K562 (cell line): ENCODE data around the gene IGF2R. TPM values are rescaled to one million over a fixed set of nuclear protein-coding genes. Genes with fewer than 3 reads are reported as not detected.
A peak's percentile ranks its signal among the peaks of the same experiment; 100 is the strongest.

ENCODE experiments used
- ATAC-seq: fragments of 200-7000 bp; cut with Tn5 transposase; 3 replicates; pipeline ENCODE4 v1.9.1; 2020; ENCODE audit warnings: moderate library complexity
- BruUV-seq: library from RNA; stranded (reverse); fragments of 400-500 nt; replicated peaks from 2 replicates; lab custom pipeline; 2021; lab: Mats Ljungman, UMichigan
- CTCF ChIA-PET: fragments of 300-600 bp; formaldehyde crosslinking; extraction: SDS; loops from one replicate; lab custom pipeline; 2021; ENCODE audit warnings: low intra/inter-chr PET ratio; lab: Yijun Ruan, JAX
- POLR2A ChIA-PET: fragments of 300-600, 350-650 bp; sonication (Branson Sonifier 250); formaldehyde crosslinking; extraction: SDS; loops from one replicate; lab custom pipeline; 2021; ENCODE audit warnings: antibody characterized with exemption, inconsistent platforms; lab: Yijun Ruan, JAX
- DNase-seq, 4 experiments: peaks; one replicate each; pipeline versions ENCODE4 v3.0.0 to v3.0.0-alpha.2; 2011 to 2018; ENCODE audit warnings: low spot score in 3 of 4, mixed read lengths in 3 of 4; ENCODE audit errors: extremely low read depth in 1 of 4
- FAIRE-seq: peaks from 2 replicates; lab custom pipeline; 2011; peaks lifted over from hg19 to GRCh38; lab: Jason Lieb, UNC
- H2AFZ ChIP-seq: 2 replicates; pipeline ENCODE4 v1.6.0; 2011; ENCODE audit warnings: low read depth, low read length, control low read depth, inconsistent platforms
- H3K27ac ChIP-seq: fragments of 200-600 bp; 3 replicates; pipeline ENCODE4 v1.8.0; 2011; ENCODE audit warnings: low read depth, mild to moderate bottlenecking, control low read depth, inconsistent platforms, low read length, moderate library complexity, mixed read lengths; ENCODE audit errors: extremely low read depth
- H3K27me3 ChIP-seq, 2 experiments: fragments of 300-600 bp in 1 of 2; 2 replicates in 1 of 2; 3 replicates in 1 of 2; pipeline versions ENCODE4 v1.6.0 to v1.8.0; 2011; ENCODE audit warnings: inconsistent platforms in 2 of 2, low read length in 2 of 2, mild to moderate bottlenecking in 1 of 2, mixed read lengths in 1 of 2, moderate library complexity in 1 of 2; ENCODE audit not compliant: control insufficient read depth in 2 of 2, insufficient read depth in 2 of 2
- H3K36me3 ChIP-seq: fragments of 300-600 bp; 3 replicates; pipeline ENCODE4 v1.8.0; 2011; ENCODE audit warnings: mild to moderate bottlenecking, low read length, inconsistent platforms; ENCODE audit not compliant: control insufficient read depth, insufficient read depth
- H3K4me1 ChIP-seq, 2 experiments: fragments of 200-600 bp in 1 of 2; replicated peaks in 1 of 2; 2 replicates in 1 of 2; 3 replicates in 1 of 2; pipeline versions ENCODE4 v1.5.1 to v1.8.0; 2011; ENCODE audit warnings: inconsistent platforms in 2 of 2, low read length in 2 of 2, mild to moderate bottlenecking in 1 of 2, mixed read lengths in 1 of 2, moderate library complexity in 1 of 2; ENCODE audit not compliant: control insufficient read depth in 2 of 2, insufficient read depth in 2 of 2
- H3K4me2 ChIP-seq: 2 replicates; pipeline ENCODE4 v1.6.1; 2011; ENCODE audit warnings: low read length, control low read depth, inconsistent platforms, mixed read lengths; ENCODE audit not compliant: insufficient read depth
- H3K4me3 ChIP-seq: fragments of 200-600 bp; sonication (generic), shearing (Covaris generic); 2 replicates; pipeline ENCODE4 v1.5.1; 2016; ENCODE audit warnings: control low read depth, inconsistent platforms
- H3K79me2 ChIP-seq: fragments of 200-600 bp; 3 replicates; pipeline ENCODE4 v1.8.0; 2011; ENCODE audit warnings: low read length, inconsistent platforms; ENCODE audit not compliant: control insufficient read depth, insufficient read depth
- H3K9ac ChIP-seq, 2 experiments: 2 replicates each; pipeline versions ENCODE4 v1.6.0 to v1.6.1; 2011; ENCODE audit warnings: low read depth in 2 of 2, low read length in 2 of 2, control low read depth in 1 of 2, inconsistent platforms in 1 of 2, mild to moderate bottlenecking in 1 of 2, mixed read lengths in 1 of 2; ENCODE audit not compliant: insufficient read depth in 1 of 2
- H3K9me1 ChIP-seq: one replicate; pipeline ENCODE4 v1.6.0; 2011; ENCODE audit warnings: inconsistent platforms, mild to moderate bottlenecking, low read length, moderate library complexity; ENCODE audit not compliant: control insufficient read depth, insufficient read depth
- H3K9me3 ChIP-seq: replicated peaks from 2 replicates; pipeline ENCODE4 v1.5.1; 2011; ENCODE audit warnings: low read depth, low read length, inconsistent platforms; ENCODE audit not compliant: control insufficient read depth, insufficient read depth
- H4K20me1 ChIP-seq: replicated peaks from 2 replicates; pipeline ENCODE4 v1.6.1; 2011; ENCODE audit warnings: low read length, inconsistent platforms, mixed read lengths; ENCODE audit not compliant: control insufficient read depth, insufficient read depth
- ARID4B ChIP-seq: sonication (generic); formaldehyde crosslinking; IDR thresholded peaks from 2 replicates; pipeline ENCODE4 v1.8.0; 2022; ENCODE audit warnings: mild to moderate bottlenecking, missing genetic modification reagents
- BRD9 ChIP-seq: fragments of 450-650 bp; IDR thresholded peaks from 2 replicates; pipeline ENCODE4 v1.6.1; 2018; ENCODE audit warnings: low read depth; ENCODE audit not compliant: partially characterized antibody
- CREB3L1 ChIP-seq: fragments of 450-650 bp; IDR thresholded peaks from 2 replicates; pipeline ENCODE4 v1.6.1; 2014; ENCODE audit warnings: low read depth, mild to moderate bottlenecking, moderate library complexity, borderline replicate concordance
- E2F8 ChIP-seq: fragments of 450-650 bp; IDR thresholded peaks from 2 replicates; pipeline ENCODE4 v1.7.1; 2018; ENCODE audit warnings: mild to moderate bottlenecking, low read depth; ENCODE audit not compliant: partially characterized antibody
- FOXP1 ChIP-seq: sonication (generic); formaldehyde crosslinking; IDR thresholded peaks from 2 replicates; pipeline ENCODE4 v1.8.0; 2022; ENCODE audit warnings: mild to moderate bottlenecking, missing genetic modification reagents
- HINFP ChIP-seq: fragments of 450-650 bp; conservative IDR thresholded peaks from 2 replicates; pipeline ENCODE4 v1.6.1; 2016; ENCODE audit warnings: missing genetic modification characterization, low read depth, mild to moderate bottlenecking, control low read depth, missing compliant biosample characterization
- HLTF ChIP-seq: fragments of 450-650 bp; IDR thresholded peaks from 2 replicates; pipeline ENCODE4 v1.6.1; 2016
- MEF2A ChIP-seq: IDR thresholded peaks from 2 replicates; pipeline ENCODE4 v1.6.1; 2011; ENCODE audit warnings: low read depth, mild to moderate bottlenecking, low read length, moderate library complexity; ENCODE audit not compliant: control insufficient read depth
- NFIX ChIP-seq: fragments of 250-450 bp; sonication (Bioruptor Pico); IDR thresholded peaks from 2 replicates; pipeline ENCODE4 v1.4.0; 2020; ENCODE audit warnings: low read depth, mild to moderate bottlenecking, moderate library complexity
- PTTG1 ChIP-seq: fragments of 450-650 bp; IDR thresholded peaks from 2 replicates; pipeline ENCODE4 v1.6.1; 2016; ENCODE audit warnings: low read depth, mild to moderate bottlenecking, missing genetic modification characterization, missing compliant biosample characterization
- RBM25 ChIP-seq: fragments of 200-400 bp; formaldehyde crosslinking; IDR thresholded peaks from 2 replicates; pipeline ENCODE4 v1.6.1; 2018; ENCODE audit warnings: low read length, low read depth, moderate library complexity; ENCODE audit not compliant: severe bottlenecking
- ZNF696 ChIP-seq: fragments of 250-450 bp; sonication (Bioruptor Pico); conservative IDR thresholded peaks from 2 replicates; pipeline ENCODE4 v1.4.0; 2020; ENCODE audit warnings: mild to moderate bottlenecking, moderate library complexity
- WGBS: fragments of 100-300 bp; shearing (Covaris generic); methylation state at CpG from one replicate; pipeline ENCODE4 v1.1.6; 2016; ENCODE audit warnings: low coverage, mixed read lengths; ENCODE audit not compliant: insufficient coverage; ENCODE audit errors: missing lambda C conversion rate; 5-methylcytosine and 5-hydroxymethylcytosine counted together
- in situ Hi-C: fragments of 300-500 bp; cut with MboI; formaldehyde crosslinking; loops from 4 replicates; pipeline ENCODE4 v1.15.0; 2018; ENCODE audit warnings: inconsistent platforms, mixed read lengths
- intact Hi-C: fragments of 100-400 bp; cut with micrococcal nuclease; formaldehyde crosslinking; loops from 2 replicates; pipeline ENCODE4 v1.14.2; 2022
- polyA plus RNA-seq, 8 experiments: library from polyadenylated mRNA; depleted of rRNA in 4 of 8; stranded (reverse) in 5 of 8; unstranded in 3 of 8; fragments of >200 nt; fragmentation: Nextera tagmentation in 2 of 8; fragmentation: Illumina TruSeq in 1 of 8; extraction: Ambion mirVana in 2 of 8; extraction: Trizol in 1 of 8; gene quantifications; 2 replicates each; pipeline versions ENCODE4 v1.2.1 to v1.2.3, GENCODE V29; 2011 to 2014; ENCODE audit warnings: inconsistent platforms in 1 of 8, missing spikeins in 1 of 8
- total RNA-seq, 7 experiments: library from RNA; depleted of rRNA in 6 of 7; stranded (reverse); fragments of >200 nt in 6 of 7; fragmentation: Illumina TruSeq in 2 of 7; extraction: Trizol in 2 of 7; gene quantifications; 2 replicates each; pipeline versions ENCODE4 v1.2.1 to v1.2.3, GENCODE V29; 2011 to 2021; ENCODE audit warnings: low replicate concordance in 1 of 7

Gene IGF2R
- total and polyA plus RNA-seq, 9 of the 15 experiments (the other 6 are each of a cell fraction or from before 2014, with no cell fraction given): 3.5 to 92.3 (median 34.5) TPM

- FAIRE-seq: no peak
- no peak for DNase-seq
- in situ Hi-C loops (no loop called here), intact Hi-C loops (no loop called here)
- Histone ChIP-seq H3K4me1 (peaks cover 0 to 10% of the 10 kb centered on the region in 2 experiments; a peak in 3 of 5 replicates), H3K9me1 (no peaks in the 10 kb centered on the region), H2AFZ (peak overlapping the region; percentile 80), H3K36me3 (no peaks in the 10 kb centered on the region), H3K79me2 (no peaks in the 10 kb centered on the region), H3K27ac (peak overlapping the region; percentile 13; the same call in 1 of the 3 replicates), H3K9ac (no peak overlapping the region), H3K4me2 (no peak overlapping the region), H3K9me3 (no peaks in the 10 kb centered on the region), H4K20me1 (no peaks in the 10 kb centered on the region), H3K27me3 (no peaks in the 10 kb centered on the region; a peak in 1 of 5 replicates), H3K4me3 (no peak overlapping the region)
- 19% methylated on average over 3 of the region's 3 CpGs for WGBS
- ATAC-seq: peak; percentile 28
- no TSS peak for BruUV-seq
- POLR2A ChIA-PET: interaction anchor here (1.3 to 1.8 kb wide), 2 partner anchors 8 to 11 kb away, joined by 4 to 8 read pairs; no protein-coding TSS in a partner anchor
- CTCF ChIA-PET: no interaction called here
- TF ChIP-seq PTTG1 (tag): no peak
- TF ChIP-seq E2F8: no peak
- no peak for TF ChIP-seq ZNF696 (CRISPR knock-in tag)
- no peak for TF ChIP-seq MEF2A
- no peak for TF ChIP-seq BRD9
- no peak for TF ChIP-seq HINFP (tag)
- no peak for TF ChIP-seq NFIX (CRISPR knock-in tag)
- no peak for TF ChIP-seq RBM25
- no peak for TF ChIP-seq ARID4B (CRISPR knock-in tag)
- no peak for TF ChIP-seq HLTF
- peak; percentile 52; the same call in 1 of the 2 replicates for TF ChIP-seq FOXP1
- TF ChIP-seq CREB3L1: no peak
These were observed 8.9 kb upstream of the IGF2R start for GRCh38 chr6:159959976-159960384.
